Right kidney (tissue), 1 donor: ENCODE data around the gene SDC3.
A peak's percentile ranks its signal among the peaks of the same experiment; 100 is the strongest.

Experiments used
- DNase-seq: peaks from one replicate; pipeline ENCODE4 v3.0.0-alpha.2; 2016

The SDC3 gene

DNA sequence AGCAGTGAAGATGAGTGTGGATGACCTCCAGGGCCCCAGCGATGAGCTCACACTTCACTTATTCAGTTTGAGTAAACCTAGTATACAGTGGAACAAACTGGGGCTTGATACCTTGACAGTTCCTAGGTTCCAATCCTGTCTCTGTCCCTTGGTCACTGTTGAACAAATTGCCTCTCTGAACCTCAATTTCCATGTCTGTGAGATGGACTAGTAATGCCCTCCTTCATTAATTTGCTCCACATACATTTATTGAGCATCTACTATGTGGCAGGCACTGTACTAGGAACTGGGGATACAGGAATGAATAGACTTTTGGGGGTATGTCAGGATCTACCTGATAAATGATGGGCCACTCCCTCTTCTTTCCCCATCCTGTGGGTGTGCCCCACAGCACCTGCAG is 57.3 kb downstream of the SDC3 start:
- no peak for DNase-seq

DNA sequence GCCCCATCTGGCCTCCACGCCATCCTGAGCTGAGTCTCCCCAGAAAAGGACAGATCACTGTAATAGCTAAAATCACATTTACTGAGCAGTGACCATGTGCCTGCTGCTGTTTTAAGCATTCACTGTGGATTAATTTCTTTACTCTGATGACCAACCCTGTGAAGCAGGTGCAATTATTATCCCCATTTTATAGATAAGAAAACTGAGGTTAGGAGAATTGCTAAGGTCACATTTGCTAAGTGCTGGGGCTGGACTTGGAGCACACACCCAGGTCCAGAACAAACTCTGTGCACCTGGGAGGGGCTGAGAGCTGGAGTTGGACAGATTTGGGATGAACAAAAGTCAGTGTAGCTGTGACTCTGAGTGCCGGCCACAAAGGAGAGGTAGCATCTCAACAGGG is 58.0 kb downstream of the SDC3 start:
- DNase-seq: no peak

DNA sequence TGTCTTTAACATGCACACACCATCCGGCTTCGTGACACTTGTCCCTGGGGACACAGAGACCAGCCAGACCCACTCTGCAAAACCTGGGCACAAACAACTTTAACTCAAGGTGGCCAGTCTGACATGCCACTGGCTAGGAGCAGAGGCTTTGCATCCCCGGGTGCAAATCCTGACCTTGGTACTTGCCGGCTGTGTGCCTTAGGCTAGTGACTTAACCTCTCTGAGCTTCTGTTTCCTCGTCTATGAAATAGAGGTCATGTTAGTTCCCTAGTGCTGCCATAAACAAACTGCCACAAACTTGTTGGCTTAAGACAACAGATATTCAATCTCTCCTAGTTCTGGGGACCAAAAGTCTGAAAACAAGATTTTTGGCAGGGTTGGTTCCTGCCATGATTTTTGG is 60.4 kb downstream of the SDC3 start:
- no peak for DNase-seq

DNA sequence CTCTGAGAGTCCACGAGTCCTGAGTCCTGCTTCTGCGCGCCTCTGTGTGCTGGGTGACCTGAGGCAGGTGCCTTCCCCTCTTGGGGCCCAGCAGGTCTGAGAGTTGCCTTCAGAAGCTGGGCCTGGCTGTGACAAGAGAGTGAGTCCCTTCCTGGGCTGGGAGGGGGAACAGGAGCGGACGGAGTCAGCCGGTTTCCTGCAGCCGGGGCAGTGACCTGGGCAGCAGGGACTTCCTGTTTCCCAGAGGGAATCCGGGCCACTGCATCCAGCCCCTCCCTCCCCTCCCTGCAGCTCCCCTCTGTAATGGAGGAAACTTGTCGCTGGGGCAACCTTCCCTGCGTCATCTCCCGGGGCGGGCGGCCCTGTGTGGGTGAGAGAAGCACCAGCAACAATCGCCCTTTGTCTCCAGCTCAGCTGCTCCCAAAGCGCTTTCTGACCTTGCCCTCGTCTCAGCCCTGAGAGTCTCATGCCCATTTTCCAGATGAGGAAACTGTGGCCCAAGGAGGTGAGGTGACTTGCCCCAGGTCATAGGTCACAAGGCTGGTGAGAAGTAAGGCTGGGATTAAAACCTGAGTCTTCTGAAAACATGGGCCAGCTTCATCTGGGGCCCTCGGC is 61.1 kb downstream of the SDC3 start:
- peak; percentile 62 for DNase-seq

DNA sequence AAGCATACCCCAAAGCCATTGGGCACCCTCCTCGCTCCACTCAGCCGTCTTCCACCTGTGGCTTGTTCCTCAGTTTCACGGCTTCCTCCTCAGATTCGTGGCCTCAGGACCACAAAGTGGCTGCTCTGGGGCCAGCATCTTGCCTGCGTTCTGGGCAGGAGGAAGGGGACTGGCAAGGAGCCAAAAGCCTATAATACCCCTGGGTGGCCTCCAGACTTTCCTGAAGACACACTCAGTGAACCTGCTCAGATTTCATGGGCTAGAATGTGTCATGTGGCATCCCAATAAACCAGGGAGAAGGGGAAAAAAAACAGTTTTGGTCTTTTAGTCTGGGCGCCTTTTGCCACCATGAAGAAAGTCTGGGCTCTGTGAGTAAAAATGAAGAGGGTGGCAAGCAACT is 62.0 kb downstream of the SDC3 start:
- DNase-seq: no peak

DNA sequence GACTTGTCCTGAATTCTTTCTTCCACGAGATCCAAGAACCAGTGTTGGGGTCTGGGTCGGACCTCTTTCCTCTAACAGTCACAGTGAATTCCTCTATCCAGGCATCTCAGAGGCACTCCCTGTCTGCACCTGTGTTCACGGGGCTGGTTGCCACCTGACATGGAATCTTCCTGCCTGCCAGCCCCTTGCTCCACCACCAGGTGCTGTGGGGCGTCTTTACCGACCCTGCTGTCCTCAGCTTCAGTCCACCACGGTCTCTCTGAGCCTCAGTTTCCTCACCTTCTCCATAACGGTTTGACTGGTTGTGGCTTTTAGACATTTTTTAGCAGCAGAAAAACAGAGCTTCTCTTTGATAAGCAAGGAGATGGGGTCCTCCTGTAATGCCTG is 62.7 kb downstream of the SDC3 start:
- no peak for DNase-seq

DNA sequence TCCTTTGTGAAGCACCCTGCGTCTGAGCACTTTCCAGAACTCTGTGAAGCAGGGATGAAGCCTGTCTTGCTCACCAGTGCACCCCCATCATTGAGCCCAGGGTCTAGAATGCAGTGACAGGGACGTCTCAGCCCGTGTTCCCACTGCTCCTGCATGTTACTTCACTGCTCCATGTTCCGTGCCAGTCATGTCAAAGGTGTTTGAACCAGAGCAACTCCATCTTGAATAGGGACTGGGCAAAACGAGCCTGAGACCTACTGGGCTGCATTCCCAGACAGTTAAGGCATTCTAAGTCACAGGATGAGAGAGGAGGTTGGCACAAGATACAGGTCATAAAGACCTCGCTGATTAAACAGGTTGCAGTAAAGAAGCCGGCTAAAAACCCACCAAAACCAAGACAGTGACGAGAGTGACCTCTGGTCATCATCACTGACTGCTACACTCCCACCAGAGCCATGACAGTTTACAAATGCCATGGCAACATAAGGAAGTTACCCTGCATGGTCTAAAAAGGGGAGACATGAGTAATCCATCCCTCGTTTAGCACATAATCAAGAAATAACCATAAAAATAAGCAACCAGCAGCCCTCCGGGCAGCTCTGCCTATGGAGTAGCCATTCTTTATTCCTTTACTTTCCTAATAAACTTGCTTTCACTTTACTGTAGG is 63.2 kb downstream of the SDC3 start:
- DNase-seq: no peak

DNA sequence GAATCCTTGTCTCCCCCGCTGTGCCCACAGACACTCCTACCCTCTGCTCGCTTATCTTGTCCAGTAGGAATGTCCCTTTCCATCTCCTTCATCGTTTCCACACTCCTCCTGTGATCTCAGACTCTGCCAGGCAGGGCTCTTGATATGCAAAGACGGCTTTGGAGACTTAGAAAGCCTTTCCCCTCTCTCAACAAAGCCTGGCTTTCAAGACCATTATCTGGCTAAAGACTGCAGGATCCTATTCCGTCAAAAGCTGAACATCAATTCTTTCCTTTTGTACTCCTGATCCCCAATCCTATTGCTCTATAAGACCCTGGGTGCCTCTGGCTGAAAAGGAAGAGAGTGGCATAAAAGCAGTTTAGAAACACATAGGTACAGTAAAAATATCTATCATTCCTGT is 63.9 kb downstream of the SDC3 start:
- no peak for DNase-seq

DNA sequence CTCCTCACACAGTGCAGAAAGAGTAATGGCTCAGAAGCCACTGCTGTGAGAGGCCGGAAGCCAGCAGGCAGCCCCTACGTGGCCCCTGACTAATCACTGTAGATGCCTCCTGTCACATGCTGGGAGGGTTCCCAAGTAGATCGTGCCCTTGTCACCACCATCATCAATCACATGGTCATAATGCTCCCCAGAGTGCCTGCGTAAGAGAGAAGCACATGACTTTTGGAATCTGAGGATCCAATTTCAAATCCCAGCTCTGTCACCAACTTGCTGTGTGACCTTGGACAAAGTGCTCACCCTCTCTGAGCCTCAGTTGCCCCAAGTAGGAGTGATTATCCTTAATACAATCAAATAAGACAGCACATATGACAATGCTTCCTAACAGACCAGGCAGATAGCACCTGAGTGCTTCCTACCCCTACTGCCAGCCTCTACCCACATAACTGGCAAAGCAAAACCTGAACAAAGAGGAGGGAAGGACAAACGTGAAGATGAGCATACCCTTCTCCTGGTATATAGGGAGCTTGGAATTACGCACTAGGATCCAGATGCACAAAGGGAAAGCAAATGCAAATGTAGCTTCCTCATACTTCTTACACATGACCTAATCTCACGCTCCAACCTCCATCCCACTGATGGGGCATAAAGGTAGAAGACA is 65.7 kb downstream of the SDC3 start:
- no peak for DNase-seq

DNA sequence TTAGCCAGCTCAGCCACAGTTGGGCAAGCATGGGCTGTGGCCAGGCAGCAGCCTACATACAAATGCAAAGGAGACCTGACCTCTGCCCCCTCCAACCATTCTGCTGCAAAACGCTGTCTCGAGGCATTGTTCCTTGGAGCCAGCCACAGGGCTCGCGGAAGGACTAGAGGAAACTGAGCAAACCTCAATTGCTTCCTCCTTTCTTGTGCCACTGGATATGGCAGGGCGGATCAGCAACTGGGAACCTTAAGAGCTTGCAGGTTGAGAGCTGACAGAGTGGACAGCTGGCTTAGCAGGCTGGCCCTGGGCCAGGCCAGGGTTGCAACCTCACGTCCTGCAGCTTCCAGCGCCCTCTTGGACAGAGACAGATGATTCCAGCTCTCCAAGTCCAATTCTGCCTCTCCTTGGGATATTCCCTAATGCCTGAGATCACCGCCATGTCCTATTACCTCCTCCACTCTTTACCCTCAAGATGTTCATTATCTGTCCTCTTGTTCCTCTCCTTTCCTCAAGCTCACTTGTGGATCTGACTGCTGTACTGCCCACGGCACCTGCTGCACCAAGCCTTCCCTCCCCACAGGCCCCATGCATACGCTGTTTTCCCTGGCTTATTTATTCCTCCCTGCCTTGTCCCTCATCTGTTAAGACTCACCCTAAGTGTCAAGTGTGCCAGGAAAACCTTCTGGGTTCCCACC is 67.5 kb downstream of the SDC3 start:
- no peak for DNase-seq

DNA sequence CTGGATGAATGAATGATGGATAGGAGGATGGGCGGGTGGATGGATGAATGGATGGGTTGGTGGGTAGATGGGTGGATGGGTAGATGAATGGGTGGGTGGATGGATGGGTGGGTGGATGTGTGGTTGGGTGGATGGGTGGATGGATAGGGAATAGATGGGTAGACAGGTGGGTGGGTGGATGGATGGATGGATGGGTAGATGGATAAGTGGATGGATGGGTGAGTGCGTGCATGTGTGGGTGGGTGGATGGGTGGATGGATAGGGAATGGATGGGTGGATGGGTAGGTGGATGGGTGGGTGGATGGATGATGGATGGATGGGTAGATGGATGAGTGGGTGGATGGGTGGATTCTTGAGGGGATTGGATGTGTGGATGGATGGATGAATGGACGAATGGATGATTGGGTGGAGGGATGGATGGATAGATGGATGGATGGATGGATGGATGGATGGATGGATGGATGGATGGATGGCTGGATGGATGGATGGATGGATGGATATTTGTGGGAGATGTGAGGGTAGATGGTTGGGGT is 68.7 kb downstream of the SDC3 start:
- DNase-seq: no peak

DNA sequence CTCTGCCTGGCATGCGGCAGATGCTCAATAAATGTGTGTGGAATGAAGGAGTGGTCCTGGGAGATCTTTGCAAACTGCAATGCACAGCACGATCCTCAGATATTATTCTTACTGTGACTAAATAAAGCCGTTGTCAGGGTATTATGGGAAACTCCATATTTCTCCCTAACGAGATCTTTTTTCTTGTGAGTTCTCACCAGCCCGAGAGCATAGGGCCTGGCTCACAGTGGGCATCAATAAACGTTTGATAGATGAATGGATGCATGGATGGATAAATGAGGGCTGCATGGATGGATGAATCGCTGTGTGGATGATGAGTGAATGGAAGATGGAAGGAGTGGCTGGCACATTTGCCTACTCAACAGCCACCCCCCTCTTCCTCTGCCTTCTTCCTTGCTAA is 69.6 kb downstream of the SDC3 start:
- DNase-seq: no peak

DNA sequence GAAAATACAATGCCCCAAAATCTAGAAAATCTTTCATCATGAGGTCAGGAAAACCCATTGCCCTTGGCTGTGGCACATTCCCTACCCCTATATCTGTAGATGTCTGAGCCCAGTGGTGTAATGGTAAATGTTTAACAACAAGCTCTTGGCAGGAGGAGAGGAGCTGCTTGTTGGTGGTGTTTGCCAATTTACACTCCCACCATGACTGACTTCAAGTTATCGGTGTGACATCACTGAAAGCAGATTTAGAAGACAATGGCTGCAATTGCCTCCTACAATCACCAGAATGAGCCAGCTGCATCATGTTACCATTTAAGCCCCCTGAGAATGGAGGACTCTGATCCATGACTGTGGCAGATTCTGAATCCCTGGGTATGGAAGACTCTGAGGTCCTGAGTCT is 70.9 kb downstream of the SDC3 start:
- no peak for DNase-seq

DNA sequence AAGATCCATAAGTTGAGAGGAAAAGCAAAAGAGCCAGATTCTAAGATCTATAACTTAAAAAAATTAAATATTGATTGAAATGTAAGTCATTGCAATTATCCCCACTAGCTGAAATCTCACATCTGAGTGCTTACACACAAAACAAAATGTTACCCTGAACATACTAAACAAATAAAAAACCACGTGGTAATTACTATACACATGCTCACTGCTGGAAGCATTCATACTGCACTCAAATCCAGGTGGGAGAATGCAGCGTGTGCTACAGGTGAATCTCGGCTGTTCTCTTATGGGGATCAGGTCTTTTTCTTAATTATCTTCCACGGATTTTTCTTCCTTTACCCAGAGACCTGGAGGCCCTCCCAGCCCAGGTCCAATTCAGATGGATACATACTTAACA is 74.3 kb downstream of the SDC3 start:
- no peak for DNase-seq

DNA sequence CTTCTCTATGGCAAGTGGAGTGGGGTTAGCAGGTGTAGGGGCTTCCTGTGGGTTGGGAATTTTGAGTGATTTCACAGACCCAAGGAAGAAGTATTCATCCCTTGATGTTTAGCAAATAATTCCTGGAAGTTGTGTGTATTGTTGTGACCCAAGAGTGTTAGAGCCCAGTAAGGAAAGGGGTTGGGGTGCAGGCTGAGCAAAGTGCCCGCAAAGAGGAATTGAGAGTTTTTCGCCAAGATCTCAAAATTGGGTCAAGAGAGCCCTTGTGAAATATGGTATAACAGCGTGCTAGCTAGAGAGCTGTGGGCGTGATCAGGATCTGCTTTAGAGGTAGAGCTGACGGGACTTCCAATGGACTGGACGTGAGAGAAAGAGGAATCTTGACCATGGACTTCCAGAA is 78.0 kb downstream of the SDC3 start:
- DNase-seq: no peak

DNA sequence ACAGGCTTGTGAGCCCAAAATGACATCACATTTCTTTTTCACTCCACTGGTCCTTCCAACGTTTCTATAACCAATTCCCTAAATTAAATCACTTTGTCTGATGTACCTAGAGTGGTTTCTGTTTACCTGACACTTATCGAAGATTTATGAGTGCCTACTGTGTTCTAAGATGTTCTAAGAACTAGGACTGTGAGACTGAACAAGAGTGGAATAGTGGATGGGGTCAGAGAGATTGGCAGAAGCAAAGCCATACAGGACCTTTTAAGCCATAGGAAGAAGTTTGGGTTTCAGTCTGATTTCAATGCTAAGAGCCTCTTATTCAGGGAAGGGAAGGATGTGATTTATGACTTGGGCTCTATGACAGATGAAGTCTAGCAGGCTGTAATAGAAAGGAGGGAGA is 78.7 kb downstream of the SDC3 start:
- DNase-seq: no peak

DNA sequence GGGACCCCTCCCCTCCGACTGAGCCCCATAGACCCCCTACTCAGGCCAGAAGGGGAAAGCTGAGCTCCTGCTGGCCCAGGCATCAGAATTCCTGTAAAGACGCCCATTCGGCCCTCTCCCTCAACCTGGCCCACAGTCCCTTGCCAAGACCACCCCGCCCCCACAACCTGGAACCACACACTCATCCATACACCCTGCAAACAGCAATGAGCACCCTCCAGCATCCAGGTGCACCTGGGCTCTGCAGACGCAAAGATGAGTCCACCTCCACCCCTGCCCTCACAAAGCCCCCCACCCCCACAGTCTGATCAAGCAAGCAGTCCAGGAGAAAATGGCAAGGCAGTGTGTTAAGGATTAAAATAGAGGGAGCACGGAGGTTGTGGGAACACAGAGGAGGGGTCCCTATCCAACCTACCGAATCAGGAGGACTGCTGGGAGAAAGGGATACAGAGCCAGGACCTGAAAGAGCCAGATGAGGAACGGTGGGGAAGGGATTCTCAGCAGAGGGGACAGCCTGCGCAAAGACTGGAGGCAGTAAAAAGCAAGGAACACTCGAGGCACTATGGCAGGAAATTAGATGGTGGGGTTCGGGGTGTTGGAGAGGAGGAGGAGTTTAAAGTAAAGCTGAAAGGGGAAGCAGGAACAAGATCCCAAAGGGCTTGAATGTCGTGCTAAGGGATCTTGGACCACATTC is 83.7 kb downstream of the SDC3 start:
- DNase-seq: no peak

DNA sequence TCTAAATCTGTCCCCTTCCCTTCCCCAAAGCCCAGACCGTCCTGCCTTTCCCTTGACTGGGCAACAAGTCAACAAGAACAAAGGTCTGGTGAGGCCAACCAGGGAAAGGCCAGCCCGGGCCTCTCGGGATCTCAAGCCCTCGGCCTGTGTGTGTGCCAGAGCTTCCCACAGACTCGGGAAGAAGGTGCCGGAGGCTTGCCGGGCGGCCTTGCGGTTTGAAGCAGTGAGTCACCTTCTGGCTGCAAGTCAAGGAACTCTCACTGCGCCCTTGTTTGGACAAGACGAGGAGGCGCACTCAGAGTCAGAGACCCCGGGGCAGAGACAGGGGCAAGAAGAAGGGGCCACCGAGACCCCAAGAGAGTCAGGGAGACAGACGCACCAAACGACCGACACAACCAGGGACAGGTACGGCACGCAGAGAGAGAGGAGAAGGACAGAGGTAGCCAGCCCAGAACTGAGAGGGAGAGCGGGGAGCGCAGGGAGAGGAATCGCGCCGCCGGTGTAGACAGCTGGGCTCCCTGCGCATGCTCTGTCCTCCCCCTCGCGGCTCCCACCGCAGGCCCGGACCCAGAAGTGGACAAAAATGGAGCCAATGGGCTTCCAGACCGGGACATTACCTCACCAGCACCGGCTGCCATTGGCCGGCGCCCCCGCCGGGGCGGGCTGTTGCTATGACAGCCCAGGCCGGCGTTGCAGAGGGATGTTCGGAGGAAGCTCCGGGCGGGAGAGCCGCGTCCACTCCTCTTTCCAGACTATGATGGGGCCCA is 84.4 kb downstream of the SDC3 start:
- peak; percentile 90 for DNase-seq

DNA sequence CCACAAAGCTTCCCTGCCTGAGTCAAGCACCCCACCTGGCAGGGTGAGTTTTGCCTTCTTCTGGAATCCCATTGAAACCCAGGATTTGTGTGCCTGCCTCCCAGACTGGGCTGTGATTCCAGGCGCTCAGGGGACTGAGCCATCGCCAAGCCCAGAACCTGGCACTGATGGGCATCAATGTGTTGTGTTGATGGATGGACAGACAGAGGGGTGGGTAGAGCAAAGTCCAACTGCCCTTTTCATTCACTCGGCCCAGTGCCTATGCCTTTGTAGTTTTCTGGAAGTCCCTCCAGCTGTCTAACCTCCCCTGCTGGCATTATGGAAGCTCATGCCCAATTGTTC is 85.0 kb downstream of the SDC3 start:
- no peak for DNase-seq

DNA sequence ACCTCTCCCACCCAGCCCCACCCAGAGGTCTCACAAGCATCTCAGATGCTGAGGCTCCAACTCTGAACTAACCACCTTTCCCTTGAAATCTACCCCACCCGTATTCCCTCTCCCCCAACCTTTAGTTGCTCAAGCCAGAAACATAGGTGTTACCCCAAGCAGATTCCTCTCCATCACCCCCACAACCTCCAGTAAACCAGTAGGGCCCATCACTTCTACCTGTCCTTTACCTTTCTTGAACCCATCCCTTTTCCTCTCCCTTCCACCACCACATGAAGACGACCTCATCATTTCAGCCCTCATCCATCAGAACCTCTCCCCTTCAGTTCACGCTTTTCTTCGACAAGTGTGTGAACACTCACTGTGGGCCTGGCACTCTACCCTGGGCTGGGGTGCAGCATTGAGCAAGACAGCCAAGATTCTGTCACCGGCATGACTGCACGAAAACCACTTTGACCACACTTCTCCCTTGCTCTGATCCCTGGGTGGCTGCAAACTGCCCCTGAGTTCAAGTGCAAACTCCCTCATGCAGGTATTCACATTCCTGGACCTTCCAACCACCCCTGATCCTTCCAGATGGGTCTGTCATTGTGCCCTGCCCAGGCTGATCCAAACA is 85.5 kb downstream of the SDC3 start:
- no peak for DNase-seq

DNA sequence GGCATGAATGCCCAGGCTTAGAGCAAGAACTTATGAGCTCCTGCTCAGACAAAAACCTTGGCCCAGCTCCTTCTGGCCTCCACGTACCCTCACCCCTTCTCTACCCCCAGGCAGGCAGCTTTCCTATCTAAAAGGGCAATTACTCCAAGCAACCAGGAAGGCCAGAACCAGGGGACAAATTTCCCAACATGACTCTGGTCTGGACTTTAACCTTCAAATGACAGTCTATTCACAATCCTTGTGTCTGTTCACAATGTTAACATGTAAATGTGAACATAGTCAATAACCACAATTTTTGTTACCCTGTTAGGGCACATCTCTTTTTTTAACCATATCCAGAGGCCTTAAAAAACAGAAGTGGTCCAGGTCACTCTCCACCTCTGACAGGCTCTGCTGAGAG is 86.6 kb downstream of the SDC3 start:
- no peak for DNase-seq

DNA sequence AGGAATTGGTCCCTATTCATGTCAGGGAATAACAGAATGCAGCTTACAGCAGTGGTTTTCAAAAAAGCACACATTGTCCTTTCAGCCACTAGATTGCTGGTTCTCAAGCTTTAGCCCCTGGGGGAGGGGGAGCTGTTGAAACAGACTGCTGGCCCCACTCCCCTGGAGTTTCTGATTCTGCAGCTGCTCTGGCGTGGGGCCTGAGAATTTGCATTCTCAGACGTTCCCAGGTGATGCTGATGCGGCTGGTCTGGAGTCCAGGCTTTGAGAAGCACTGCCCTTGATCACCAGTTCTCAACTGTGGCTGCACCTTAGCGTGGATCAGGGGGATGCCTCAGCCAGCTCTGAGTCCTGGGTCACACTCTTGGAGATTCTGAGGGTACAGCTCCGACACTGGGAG is 88.3 kb downstream of the SDC3 start:
- DNase-seq: no peak
